GM19463 (cell line): ENCODE data around the gene EFS.

Source experiments
- ATAC-seq: cut with Tn5 transposase; IDR thresholded peaks from one replicate; pipeline ENCODE4 v1.9.1; 2021; ENCODE audit warnings: mild to moderate bottlenecking, moderate library complexity; ENCODE audit not compliant: unreplicated experiment

Gene EFS

GRCh38 chr14:23359167-23359626 lies 5.8 kb downstream of the EFS start:
- no peak for ATAC-seq

- no peak for ATAC-seq
Measured at GRCh38 chr14:23358553-23359166, 6.3 kb downstream of the EFS start.

- ATAC-seq: no peak
Measured at GRCh38 chr14:23358042-23358441, 6.9 kb downstream of the EFS start.

- no peak for ATAC-seq
Measured at GRCh38 chr14:23357261-23357660, 7.7 kb downstream of the EFS start.

GRCh38 chr14:23356662-23357061 lies 8.3 kb downstream of the EFS start:
- no peak for ATAC-seq

- no peak for ATAC-seq
Measured at GRCh38 chr14:23355871-23356435, 9.0 kb downstream of the EFS start.

GRCh38 chr14:23354990-23355389 lies 10.0 kb downstream of the EFS start:
- ATAC-seq: no peak

- no peak for ATAC-seq
Measured at GRCh38 chr14:23353433-23353780, 11.6 kb downstream of the EFS start.

GRCh38 chr14:23352506-23353432 lies 12.2 kb downstream of the EFS start, which contains the start of gene SLC22A17:
SLC22A17 (minus strand) TSS chr14:23352887.
- ATAC-seq: no peak

- ATAC-seq: no peak
Measured at GRCh38 chr14:23351681-23352505, 13.1 kb downstream of the EFS start.

GRCh38 chr14:23349156-23349845 lies 15.7 kb downstream of the EFS start:
- ATAC-seq: no peak

- no peak for ATAC-seq
Measured at GRCh38 chr14:23348297-23348655, 16.7 kb downstream of the EFS start.

GRCh38 chr14:23347406-23348296 lies 17.3 kb downstream of the EFS start:
- ATAC-seq: no peak

GRCh38 chr14:23346693-23347405 lies 18.1 kb downstream of the EFS start:
- no peak for ATAC-seq

GRCh38 chr14:23345987-23346692 lies 18.8 kb downstream of the EFS start:
- ATAC-seq: no peak

GRCh38 chr14:23344481-23344880 lies 20.5 kb downstream of the EFS start:
- no peak for ATAC-seq

- ATAC-seq: no peak
Measured at GRCh38 chr14:23339506-23340268, 25.3 kb downstream of the EFS start.
